ENCODE measurements around the gene NOTCH3.

The NOTCH3 gene

GRCh38 chr19:15241259-15241910 is 40.6 kb upstream of the NOTCH3 start:
- H4K20me1 ChIP-seq (ENCODE audit: insufficient read depth, low read length) = no peaks in the 10 kb centered on the region
- H3K9ac ChIP-seq (ENCODE audit: low read length) = no peak overlapping the region
- H3K4me1 ChIP-seq (ENCODE audit: low read length) = no peaks in the 10 kb centered on the region
- H3K4me3 ChIP-seq (ENCODE audit: low read length) = no peak overlapping the region
- no peaks in the 10 kb centered on the region for H3K9me3 ChIP-seq (replicated peaks; ENCODE audit: insufficient read depth, low read length)
- peaks cover 6% of the 10 kb centered on the region; the same call in 1 of the 2 replicates for H3K36me3 ChIP-seq (replicated peaks; ENCODE audit: insufficient read depth, low read length)
- no peaks in the 10 kb centered on the region for H3K9me2 ChIP-seq (replicated peaks; ENCODE audit: insufficient read depth, low read length)
- no peak for DNase-seq
- no peaks in the 10 kb centered on the region for H3F3A ChIP-seq (ENCODE audit: insufficient read depth, low read length)
- no peaks in the 10 kb centered on the region for H3K79me2 ChIP-seq (ENCODE audit: low read length)
- no peak overlapping the region for H3K4me2 ChIP-seq (ENCODE audit: low read depth, low read length)
- no peak overlapping the region for H2AFZ ChIP-seq (ENCODE audit: low read length)
- no peak for TF ChIP-seq EZH2phosphoT487 (IDR thresholded peaks at IDR 0.05; ENCODE audit: low read length)
- TF ChIP-seq CTCF (IDR thresholded peaks at IDR 0.05; ENCODE audit: low read length) = no peak
- TF ChIP-seq EZH2 (optimal IDR thresholded peaks at IDR 0.05; ENCODE audit: low read depth, low read length) = no peak
- no peaks in the 10 kb centered on the region for H3K27me3 ChIP-seq (replicated peaks; ENCODE audit: insufficient read depth, low read length)
- H3K27ac ChIP-seq (ENCODE audit: low read length) = no peak overlapping the region

- peaks cover under 1% of the 10 kb centered on the region; the same call in 1 of the 2 replicates for H3F3A ChIP-seq (ENCODE audit: insufficient read depth, low read length)
- H4K20me1 ChIP-seq (ENCODE audit: insufficient read depth, low read length) = no peaks in the 10 kb centered on the region
- H3K9me2 ChIP-seq (replicated peaks; ENCODE audit: insufficient read depth, low read length) = no peaks in the 10 kb centered on the region
- no peak for DNase-seq
- no peaks in the 10 kb centered on the region for H3K9me3 ChIP-seq (replicated peaks; ENCODE audit: insufficient read depth, low read length)
- TF ChIP-seq CTCF (IDR thresholded peaks at IDR 0.05; ENCODE audit: low read length) (no peak), EZH2phosphoT487 (IDR thresholded peaks at IDR 0.05; ENCODE audit: low read length) (no peak), EZH2 (optimal IDR thresholded peaks at IDR 0.05; ENCODE audit: low read depth, low read length) (no peak)
- H3K27me3 ChIP-seq (replicated peaks; ENCODE audit: insufficient read depth, low read length) = no peaks in the 10 kb centered on the region
- H3K4me1 ChIP-seq (ENCODE audit: low read length) = no peaks in the 10 kb centered on the region
- no peaks in the 10 kb centered on the region for H3K79me2 ChIP-seq (ENCODE audit: low read length)
- H3K36me3 ChIP-seq (replicated peaks; ENCODE audit: insufficient read depth, low read length) = no peaks in the 10 kb centered on the region; the same call in 1 of the 2 replicates
- no peak overlapping the region for H3K27ac ChIP-seq (ENCODE audit: low read length)
- H2AFZ ChIP-seq (ENCODE audit: low read length) = no peak overlapping the region
- H3K4me3 ChIP-seq (ENCODE audit: low read length) = no peak overlapping the region
- no peak overlapping the region for H3K4me2 ChIP-seq (ENCODE audit: low read depth, low read length)
- H3K9ac ChIP-seq (ENCODE audit: low read length) = no peak overlapping the region
These were observed 39.7 kb upstream of the NOTCH3 start for GRCh38 chr19:15240515-15240914.

- Histone ChIP-seq H3K27ac (ENCODE audit: low read length) (no peak overlapping the region), H3K27me3 (replicated peaks; ENCODE audit: insufficient read depth, low read length) (no peaks in the 10 kb centered on the region), H3K9me3 (replicated peaks; ENCODE audit: insufficient read depth, low read length) (no peaks in the 10 kb centered on the region), H3K36me3 (replicated peaks; ENCODE audit: insufficient read depth, low read length) (no peaks in the 10 kb centered on the region; the same call in 1 of the 2 replicates), H3F3A (ENCODE audit: insufficient read depth, low read length) (peaks cover 5% of the 10 kb centered on the region; the same call in 1 of the 2 replicates), H2AFZ (ENCODE audit: low read length) (no peak overlapping the region), H4K20me1 (ENCODE audit: insufficient read depth, low read length) (no peaks in the 10 kb centered on the region), H3K4me2 (ENCODE audit: low read depth, low read length) (no peak overlapping the region), H3K79me2 (ENCODE audit: low read length) (no peaks in the 10 kb centered on the region), H3K4me3 (ENCODE audit: low read length) (no peak overlapping the region), H3K9me2 (replicated peaks; ENCODE audit: insufficient read depth, low read length) (no peaks in the 10 kb centered on the region), H3K4me1 (ENCODE audit: low read length) (no peaks in the 10 kb centered on the region), H3K9ac (ENCODE audit: low read length) (no peak overlapping the region)
- TF ChIP-seq EZH2phosphoT487 (IDR thresholded peaks at IDR 0.05; ENCODE audit: low read length) (no peak), CTCF (IDR thresholded peaks at IDR 0.05; ENCODE audit: low read length) (no peak), EZH2 (optimal IDR thresholded peaks at IDR 0.05; ENCODE audit: low read depth, low read length) (no peak)
- no peak for DNase-seq
These were observed 38.6 kb upstream of the NOTCH3 start for GRCh38 chr19:15239337-15239949.

Data from MM.1S (cell line).